HepG2 (cell line): Measurements from ENCODE around the gene ABHD1. TPM values are rescaled to one million over a fixed set of nuclear protein-coding genes. Genes with fewer than 3 reads are reported as not detected.

Experiments used
- NR1H2 ChIP-seq: sonication (generic); formaldehyde crosslinking; IDR thresholded peaks from 2 replicates; pipeline ENCODE4 v1.8.1; 2022; ENCODE audit warnings: low read depth, missing genetic modification reagents, borderline replicate concordance
- NR2F6 ChIP-seq, 2 experiments: IDR thresholded peaks; 2 replicates each; pipeline ENCODE4 v1.6.1; 2016; ENCODE audit warnings: antibody characterized with exemption in 1 of 2, mild to moderate bottlenecking in 1 of 2
- THYN1 ChIP-seq: sonication (generic); formaldehyde crosslinking; IDR thresholded peaks from 2 replicates; pipeline ENCODE4 v1.8.1; 2023; ENCODE audit warnings: low read depth, mild to moderate bottlenecking, moderate library complexity, missing genetic modification reagents, borderline replicate concordance
- ZNF329 ChIP-seq: sonication (generic); formaldehyde crosslinking; IDR thresholded peaks from 2 replicates; pipeline ENCODE4 v1.9.0; 2021; ENCODE audit warnings: low read depth, mild to moderate bottlenecking, missing genetic modification reagents
- ZNF460 ChIP-seq: sonication (generic); formaldehyde crosslinking; IDR thresholded peaks from 2 replicates; pipeline ENCODE4 v1.5.1; 2020; ENCODE audit warnings: missing genetic modification reagents, mild to moderate bottlenecking, borderline replicate concordance
- ZNF496 ChIP-seq: sonication (generic); formaldehyde crosslinking; IDR thresholded peaks from 2 replicates; pipeline ENCODE4 v1.8.1; 2023; ENCODE audit warnings: mild to moderate bottlenecking, moderate library complexity, missing genetic modification reagents; ENCODE audit not compliant: insufficient replicate concordance
- ZNF839 ChIP-seq: sonication (generic); formaldehyde crosslinking; IDR thresholded peaks from 2 replicates; pipeline ENCODE4 v1.4.0; 2020; ENCODE audit warnings: missing genetic modification reagents, mild to moderate bottlenecking, borderline replicate concordance
- polyA plus RNA-seq, 8 experiments: library from polyadenylated mRNA; depleted of rRNA in 3 of 8; stranded (reverse) in 7 of 8; unstranded in 1 of 8; fragments of >200 nt; fragmentation: Illumina TruSeq in 4 of 8; extraction: Trizol in 4 of 8; gene quantifications; 2 replicates each; pipeline versions ENCODE4 v1.2.1 to v1.2.3, GENCODE V29; 2011 to 2016; ENCODE audit warnings: low read depth in 4 of 8, missing spikeins in 1 of 8, mixed read lengths in 1 of 8; ENCODE audit not compliant: insufficient read depth in 1 of 8
- total RNA-seq, 5 experiments: library from RNA; depleted of rRNA; stranded (reverse); fragments of >200 nt; fragmentation: Illumina TruSeq; extraction: Trizol; gene quantifications; 2 replicates each; pipeline ENCODE4 v1.2.3, GENCODE V29; 2016; ENCODE audit warnings: low read depth in 1 of 5
- TF ChIP-seq, protein P1 (sequence below): sonication (generic); formaldehyde crosslinking; IDR thresholded peaks from 2 replicates; pipeline ENCODE4 v1.4.0; 2020; ENCODE audit warnings: mild to moderate bottlenecking, missing genetic modification reagents
- TF ChIP-seq, protein P2 (sequence below): sonication (generic); formaldehyde crosslinking; IDR thresholded peaks from 2 replicates; pipeline ENCODE4 v1.4.0; 2020; ENCODE audit warnings: missing genetic modification reagents; ENCODE audit errors: not compliant biosample characterization
- TF ChIP-seq, protein P3 (sequence below): sonication (generic); formaldehyde crosslinking; IDR thresholded peaks from 2 replicates; pipeline ENCODE4 v1.9.0; 2022; ENCODE audit warnings: low read depth, missing genetic modification reagents
- TF ChIP-seq, protein P4 (sequence below): sonication (generic); formaldehyde crosslinking; IDR thresholded peaks from 2 replicates; pipeline ENCODE4 v1.4.0; 2020; ENCODE audit warnings: missing genetic modification reagents

The ABHD1 gene
- total and polyA plus RNA-seq, 2 of the 13 experiments (the other 11 are each of a cell fraction or from before 2014, with no cell fraction given) = 0.04 to 0.81 TPM

DNA sequence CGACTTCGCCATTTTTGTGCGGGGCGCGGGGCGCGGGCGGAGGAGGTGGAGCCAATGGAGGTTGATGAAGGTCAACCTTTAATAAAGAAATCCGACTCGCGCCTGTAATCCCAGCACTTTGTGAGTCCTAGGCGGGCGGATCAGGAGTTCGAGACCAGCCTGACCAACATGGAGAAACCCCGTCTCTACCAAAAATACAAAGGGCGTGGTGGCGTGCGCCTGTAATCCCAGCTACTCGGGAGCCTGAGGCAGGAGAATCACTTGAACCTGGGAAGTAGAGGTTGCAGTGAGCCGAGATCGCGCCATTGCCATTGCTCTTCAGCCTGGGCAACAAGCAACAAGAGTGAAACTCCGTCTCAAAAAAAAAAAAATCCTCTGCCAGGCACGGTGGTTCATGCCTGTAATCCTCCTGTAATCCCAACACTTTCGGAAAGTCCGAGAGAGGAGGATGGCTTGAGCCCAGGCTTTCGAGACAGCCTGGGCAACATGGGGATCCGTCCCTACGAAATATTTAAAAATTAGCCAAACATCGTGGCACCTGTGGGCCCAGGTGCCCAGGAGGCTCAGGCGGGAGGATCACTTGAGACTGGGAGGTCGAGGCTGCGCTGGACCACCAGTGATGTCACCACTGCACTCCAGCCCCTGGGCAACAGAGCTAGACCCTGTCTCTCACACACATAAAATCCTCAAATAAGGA is 11.3 kb downstream of the ABHD1 start (continued):
- TF ChIP-seq, protein P1, sequence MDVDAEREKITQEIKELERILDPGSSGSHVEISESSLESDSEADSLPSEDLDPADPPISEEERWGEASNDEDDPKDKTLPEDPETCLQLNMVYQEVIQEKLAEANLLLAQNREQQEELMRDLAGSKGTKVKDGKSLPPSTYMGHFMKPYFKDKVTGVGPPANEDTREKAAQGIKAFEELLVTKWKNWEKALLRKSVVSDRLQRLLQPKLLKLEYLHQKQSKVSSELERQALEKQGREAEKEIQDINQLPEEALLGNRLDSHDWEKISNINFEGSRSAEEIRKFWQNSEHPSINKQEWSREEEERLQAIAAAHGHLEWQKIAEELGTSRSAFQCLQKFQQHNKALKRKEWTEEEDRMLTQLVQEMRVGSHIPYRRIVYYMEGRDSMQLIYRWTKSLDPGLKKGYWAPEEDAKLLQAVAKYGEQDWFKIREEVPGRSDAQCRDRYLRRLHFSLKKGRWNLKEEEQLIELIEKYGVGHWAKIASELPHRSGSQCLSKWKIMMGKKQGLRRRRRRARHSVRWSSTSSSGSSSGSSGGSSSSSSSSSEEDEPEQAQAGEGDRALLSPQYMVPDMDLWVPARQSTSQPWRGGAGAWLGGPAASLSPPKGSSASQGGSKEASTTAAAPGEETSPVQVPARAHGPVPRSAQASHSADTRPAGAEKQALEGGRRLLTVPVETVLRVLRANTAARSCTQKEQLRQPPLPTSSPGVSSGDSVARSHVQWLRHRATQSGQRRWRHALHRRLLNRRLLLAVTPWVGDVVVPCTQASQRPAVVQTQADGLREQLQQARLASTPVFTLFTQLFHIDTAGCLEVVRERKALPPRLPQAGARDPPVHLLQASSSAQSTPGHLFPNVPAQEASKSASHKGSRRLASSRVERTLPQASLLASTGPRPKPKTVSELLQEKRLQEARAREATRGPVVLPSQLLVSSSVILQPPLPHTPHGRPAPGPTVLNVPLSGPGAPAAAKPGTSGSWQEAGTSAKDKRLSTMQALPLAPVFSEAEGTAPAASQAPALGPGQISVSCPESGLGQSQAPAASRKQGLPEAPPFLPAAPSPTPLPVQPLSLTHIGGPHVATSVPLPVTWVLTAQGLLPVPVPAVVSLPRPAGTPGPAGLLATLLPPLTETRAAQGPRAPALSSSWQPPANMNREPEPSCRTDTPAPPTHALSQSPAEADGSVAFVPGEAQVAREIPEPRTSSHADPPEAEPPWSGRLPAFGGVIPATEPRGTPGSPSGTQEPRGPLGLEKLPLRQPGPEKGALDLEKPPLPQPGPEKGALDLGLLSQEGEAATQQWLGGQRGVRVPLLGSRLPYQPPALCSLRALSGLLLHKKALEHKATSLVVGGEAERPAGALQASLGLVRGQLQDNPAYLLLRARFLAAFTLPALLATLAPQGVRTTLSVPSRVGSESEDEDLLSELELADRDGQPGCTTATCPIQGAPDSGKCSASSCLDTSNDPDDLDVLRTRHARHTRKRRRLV (CRISPR knock-in tag) = 0 out of 2 replicates have a peak, but pooled peaks have one; percentile 12
- TF ChIP-seq, protein P2, sequence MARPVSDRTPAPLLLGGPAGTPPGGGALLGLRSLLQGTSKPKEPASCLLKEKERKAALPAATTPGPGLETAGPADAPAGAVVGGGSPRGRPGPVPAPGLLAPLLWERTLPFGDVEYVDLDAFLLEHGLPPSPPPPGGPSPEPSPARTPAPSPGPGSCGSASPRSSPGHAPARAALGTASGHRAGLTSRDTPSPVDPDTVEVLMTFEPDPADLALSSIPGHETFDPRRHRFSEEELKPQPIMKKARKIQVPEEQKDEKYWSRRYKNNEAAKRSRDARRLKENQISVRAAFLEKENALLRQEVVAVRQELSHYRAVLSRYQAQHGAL (CRISPR knock-in tag) = no peak
- no peak for TF ChIP-seq ZNF460
- TF ChIP-seq, protein P3, sequence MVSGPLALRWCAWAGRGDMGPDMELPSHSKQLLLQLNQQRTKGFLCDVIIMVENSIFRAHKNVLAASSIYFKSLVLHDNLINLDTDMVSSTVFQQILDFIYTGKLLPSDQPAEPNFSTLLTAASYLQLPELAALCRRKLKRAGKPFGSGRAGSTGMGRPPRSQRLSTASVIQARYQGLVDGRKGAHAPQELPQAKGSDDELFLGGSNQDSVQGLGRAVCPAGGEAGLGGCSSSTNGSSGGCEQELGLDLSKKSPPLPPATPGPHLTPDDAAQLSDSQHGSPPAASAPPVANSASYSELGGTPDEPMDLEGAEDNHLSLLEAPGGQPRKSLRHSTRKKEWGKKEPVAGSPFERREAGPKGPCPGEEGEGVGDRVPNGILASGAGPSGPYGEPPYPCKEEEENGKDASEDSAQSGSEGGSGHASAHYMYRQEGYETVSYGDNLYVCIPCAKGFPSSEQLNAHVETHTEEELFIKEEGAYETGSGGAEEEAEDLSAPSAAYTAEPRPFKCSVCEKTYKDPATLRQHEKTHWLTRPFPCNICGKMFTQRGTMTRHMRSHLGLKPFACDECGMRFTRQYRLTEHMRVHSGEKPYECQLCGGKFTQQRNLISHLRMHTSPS (CRISPR knock-in tag) = no peak
- no peak for TF ChIP-seq NR1H2 (CRISPR knock-in tag)
- TF ChIP-seq THYN1 = peak; percentile 75; the same call in 1 of the 2 replicates
- TF ChIP-seq, protein P4, sequence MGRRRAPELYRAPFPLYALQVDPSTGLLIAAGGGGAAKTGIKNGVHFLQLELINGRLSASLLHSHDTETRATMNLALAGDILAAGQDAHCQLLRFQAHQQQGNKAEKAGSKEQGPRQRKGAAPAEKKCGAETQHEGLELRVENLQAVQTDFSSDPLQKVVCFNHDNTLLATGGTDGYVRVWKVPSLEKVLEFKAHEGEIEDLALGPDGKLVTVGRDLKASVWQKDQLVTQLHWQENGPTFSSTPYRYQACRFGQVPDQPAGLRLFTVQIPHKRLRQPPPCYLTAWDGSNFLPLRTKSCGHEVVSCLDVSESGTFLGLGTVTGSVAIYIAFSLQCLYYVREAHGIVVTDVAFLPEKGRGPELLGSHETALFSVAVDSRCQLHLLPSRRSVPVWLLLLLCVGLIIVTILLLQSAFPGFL (CRISPR knock-in tag) = no peak
- no peak for TF ChIP-seq NR2F6 (IDR thresholded peaks at IDR 0.05)
- TF ChIP-seq NR2F6 (CRISPR knock-in tag; IDR thresholded peaks at IDR 0.05) = no peak
- TF ChIP-seq ZNF839 (CRISPR knock-in tag) = no peak
- TF ChIP-seq ZNF329 (CRISPR knock-in tag) = no peak
- no peak for TF ChIP-seq ZNF496 (CRISPR knock-in tag)
